Stimulated activated CD4-positive, alpha-beta T cell treated with anti-CD3 and anti-CD28 coated beads, TNF-alpha, amount 100 ng/mL, for 48 hours (primary cell): ENCODE data around the gene CDK6.
A peak's percentile ranks its signal among the peaks of the same experiment; 100 is the strongest.
"Not testable (repeated sequence)": the region's sequence is repeated elsewhere in the genome, so short reads cannot be mapped to it uniquely, and the experiment has no call there.

Experiments used
- DNase-seq, 3 donors: peaks; one replicate each; pipeline ENCODE4 v3.0.0-alpha.2; 2020; ENCODE audit warnings: low read depth in 3 of 3

CDK6 gene

GRCh38 chr7:92623544-92623943, 212.8 kb downstream of the CDK6 start:
- no peak for DNase-seq

DNA sequence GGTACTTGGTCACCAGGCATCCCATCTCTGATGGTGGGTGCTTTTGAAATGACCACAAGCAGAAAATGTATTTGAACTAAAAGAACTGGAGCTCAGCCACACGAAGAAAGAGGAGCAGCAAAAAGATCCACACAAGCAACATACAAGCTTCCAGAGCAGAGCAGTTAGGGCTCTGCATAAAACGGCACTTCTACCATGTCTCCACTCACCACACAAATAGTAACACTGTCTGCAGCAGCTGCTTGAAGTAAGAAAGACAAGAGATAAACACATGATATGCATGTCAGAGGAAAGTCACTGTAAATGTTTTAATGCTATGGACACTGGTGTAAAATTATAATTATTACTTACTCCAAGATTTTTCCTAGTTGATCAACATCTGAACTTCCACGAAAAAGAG, 213.7 kb downstream of the CDK6 start:
- DNase-seq = no peak

DNA sequence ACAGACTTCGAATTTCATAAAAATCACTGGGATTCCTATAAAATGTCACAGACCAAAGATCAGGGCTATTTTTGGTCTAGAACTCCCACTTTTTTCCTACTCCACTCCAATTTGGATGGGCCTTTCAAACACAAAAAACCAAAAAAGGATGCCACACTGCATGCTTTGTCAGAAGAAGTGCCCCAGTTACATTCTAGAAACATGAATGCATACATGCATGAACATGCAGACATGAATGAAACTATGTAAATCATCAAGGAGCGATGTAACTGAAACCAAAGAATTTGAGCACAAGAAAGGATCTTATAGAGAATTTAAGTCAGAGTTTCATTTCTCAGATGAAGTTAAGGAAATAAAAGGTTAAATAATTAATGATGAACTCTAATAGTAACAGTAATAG, 214.3 kb downstream of the CDK6 start:
- no peak for DNase-seq

DNA sequence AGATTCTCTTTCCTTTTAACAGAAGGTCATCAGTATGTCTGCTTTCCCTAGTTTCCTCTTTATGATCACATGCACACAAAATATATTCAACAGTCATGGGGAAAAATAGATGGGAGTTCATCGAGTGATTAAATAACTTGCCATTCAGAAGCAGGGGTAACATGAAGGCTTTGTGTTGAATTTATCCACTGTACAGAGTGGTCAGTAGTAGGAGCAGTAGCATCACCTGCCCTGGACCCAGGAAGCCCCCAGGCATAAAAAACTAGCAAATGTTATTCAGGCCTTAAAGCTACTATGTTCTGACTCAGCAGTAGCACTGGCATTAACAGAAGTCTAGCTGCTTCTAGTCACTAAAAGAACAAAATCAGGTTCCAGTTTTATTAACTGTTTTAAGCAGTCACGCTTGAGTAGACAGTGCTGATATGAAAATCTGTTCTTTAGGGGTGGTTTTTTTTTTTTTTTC, 214.8 kb downstream of the CDK6 start:
- DNase-seq = no peak

DNA sequence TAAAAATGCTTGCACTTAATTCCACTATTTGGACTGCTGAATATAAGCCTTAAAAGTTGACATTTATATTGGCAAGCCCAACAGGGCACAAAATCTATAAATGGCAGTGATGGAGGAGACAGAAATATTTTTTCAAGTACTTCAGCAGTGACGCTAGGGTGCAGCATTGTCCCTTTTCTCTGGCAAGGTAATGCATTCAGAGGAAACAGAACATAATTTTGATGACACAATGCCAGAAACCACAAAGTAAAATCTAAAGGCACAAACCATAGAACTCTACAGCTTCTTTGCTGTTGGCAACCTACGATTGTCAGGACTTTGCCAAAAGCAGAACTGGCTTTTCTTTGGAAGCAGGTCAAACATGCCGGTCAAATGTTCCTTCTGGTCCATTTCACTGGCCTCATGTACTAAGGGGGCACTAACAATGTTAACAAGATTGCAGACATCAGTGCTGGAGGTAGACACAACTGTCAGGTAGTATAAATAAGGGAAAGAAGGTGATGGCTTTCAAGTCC, 215.3 kb downstream of the CDK6 start:
- DNase-seq = peak; percentile 53 to 70 (median 65)

- no peak for DNase-seq
Measured at GRCh38 chr7:92615861-92616260, 220.5 kb downstream of the CDK6 start.

- no peak for DNase-seq
Measured at GRCh38 chr7:92614660-92615174, 221.7 kb downstream of the CDK6 start.

- no peak for DNase-seq
Measured at GRCh38 chr7:92613720-92614119, 222.7 kb downstream of the CDK6 start.

GRCh38 chr7:92613214-92613613, 223.2 kb downstream of the CDK6 start:
- DNase-seq = no peak

GRCh38 chr7:92612501-92612900, 223.9 kb downstream of the CDK6 start:
- DNase-seq = no peak

- no peak for DNase-seq
Measured at GRCh38 chr7:92611735-92612134, 224.6 kb downstream of the CDK6 start.

DNA sequence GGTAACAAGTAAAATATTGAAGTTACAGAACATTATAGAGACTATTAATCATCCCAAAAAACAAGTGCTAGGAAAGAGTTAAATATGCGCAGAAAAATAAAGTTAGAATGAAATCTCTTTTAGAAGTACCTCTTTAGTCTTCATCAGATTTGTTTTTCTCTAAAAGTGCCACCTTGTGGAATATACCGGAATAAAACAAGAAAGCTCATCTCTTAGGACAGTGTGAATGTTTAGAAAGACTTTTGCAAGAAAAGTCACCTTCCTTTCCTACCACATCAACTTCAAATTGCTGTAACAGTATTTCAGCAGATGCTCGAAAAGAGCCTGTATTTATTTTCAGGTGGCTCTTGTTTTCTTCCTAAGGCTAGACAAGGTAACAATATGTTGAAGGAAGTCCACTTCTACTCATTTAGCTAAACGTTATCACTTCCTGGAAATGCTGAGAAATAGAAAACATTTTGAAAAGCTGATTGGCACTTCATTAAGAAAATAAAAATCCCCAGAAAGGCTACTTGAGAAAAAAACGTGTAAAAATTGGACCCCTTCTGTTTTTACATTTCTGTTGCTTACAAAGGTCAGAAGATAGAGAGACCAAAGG, 226.4 kb downstream of the CDK6 start:
- no peak for DNase-seq

DNA sequence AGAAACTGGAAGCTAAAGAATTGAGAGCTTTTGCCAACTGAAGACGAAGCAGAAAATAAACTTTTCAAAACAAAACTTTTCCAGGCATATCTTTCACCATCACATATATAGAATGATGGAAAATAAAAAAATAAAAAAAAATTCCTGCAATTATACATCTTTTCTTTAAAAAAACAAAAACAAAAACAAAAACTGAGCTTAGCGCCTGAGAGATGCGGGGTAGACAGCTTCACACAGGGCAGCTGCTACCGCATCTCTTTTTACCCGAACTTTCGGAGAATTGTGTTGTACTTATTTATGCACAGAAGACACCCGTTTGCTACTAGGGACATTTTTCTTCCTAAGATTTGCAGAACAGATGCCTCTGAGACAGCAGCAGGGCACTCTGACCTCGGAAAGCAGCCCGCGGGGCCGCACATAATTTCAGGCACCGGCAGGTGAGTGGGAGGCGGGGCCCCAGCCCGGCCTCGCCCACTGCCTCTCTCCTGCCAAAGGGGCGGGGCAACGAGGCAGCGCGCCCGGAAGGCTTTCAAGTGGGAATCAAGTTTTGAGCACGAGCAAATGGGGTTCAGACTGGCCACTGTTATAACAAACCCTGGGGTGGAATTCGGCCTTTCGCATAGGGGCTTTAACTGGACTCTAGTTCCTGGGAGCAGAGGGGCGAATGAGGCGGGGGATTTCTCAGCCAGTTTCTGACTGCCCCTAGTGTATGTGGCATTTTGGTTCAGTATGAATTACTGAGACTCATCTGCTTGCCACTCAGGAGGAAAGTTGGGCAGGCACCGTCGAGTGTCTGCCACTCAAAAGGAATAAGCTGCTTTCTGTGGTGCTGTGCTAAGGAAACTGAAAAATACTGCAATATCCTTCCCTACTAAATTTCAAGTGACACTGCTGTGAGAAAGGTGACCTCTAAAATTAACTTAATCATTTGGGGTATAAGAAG, 227.7 kb downstream of the CDK6 start:
- no peak for DNase-seq

DNA sequence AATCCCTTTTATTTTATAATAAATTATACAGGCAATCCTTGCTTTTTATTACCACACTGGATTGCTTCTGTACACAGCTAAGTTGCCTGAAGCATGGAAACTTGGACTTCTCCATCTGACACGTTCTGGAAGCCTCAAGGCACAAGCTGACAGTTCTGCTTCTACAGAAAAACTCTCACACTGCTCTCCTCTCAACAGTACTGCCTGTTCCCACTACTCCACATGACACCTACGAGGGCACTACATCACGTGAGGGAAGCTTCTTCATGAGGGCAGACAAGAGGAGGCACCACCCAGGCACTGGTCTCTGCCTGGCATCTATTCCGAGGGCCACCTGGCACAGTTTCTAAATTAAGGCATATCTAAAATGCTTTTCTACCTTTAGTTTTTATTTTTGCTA, 229.4 kb downstream of the CDK6 start:
- DNase-seq = no peak

DNA sequence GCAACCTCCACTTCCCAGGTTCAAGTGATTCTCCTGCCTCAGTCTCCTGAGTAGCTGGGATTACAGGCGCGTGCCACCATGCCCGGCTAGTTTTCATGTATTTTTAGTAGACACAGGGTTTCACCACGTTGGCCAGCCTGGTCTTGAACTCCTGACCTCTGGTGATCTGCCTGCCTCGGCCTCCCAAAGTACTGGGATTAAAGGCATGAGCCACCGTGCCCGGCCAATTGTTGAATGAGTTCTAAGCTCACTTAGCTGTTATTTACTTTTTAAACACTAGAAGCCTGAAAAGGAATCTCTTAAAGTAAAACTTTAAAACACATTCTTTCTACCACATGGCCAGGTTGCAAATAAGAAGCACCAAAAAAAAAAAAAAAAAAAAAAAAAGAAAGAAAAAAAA, 231.9 kb downstream of the CDK6 start:
- not testable (repeated sequence) for DNase-seq

DNA sequence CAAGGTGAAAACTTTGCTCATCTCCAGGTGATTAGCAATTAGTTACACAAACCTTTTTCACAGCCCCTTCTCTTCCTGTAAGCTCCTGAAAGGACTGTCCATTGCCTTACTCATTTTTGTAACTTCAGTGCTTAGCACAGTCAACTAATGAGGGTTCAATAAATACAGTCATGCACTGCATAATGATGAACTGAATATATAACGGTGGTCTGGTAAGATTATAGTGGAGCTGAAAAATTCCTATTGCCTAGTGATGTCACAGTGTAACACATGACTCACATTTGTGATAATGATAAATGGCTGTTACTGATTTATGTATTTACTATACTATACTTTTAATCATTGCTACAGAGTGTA, 233.3 kb downstream of the CDK6 start:
- DNase-seq = no peak

GRCh38 chr7:92602352-92603088, 233.9 kb downstream of the CDK6 start:
- DNase-seq = no peak

- DNase-seq = no peak
Measured at GRCh38 chr7:92598310-92598981, 237.9 kb downstream of the CDK6 start.

GRCh38 chr7:92595281-92595680, 241.1 kb downstream of the CDK6 start:
- no peak for DNase-seq

DNA sequence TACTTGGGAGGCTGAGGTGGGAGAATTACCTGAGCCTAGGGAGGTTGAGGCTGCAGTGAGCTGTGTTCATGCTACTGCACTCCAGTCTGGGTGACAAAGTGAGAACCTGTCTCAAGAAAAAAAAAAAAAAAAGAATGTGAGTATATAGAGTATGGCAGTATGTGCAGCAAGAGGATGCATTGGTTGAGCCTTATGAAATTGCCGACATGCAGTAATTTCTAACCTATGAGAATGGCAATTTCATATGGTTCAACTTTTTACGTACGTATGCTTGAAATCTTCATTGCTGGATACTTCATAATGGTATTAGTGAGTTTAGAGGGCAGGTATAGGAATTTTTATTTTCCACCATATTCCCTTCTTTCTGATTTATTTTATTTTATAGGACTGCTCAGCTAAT, 241.6 kb downstream of the CDK6 start:
- DNase-seq = no peak

- no peak for DNase-seq
Measured at GRCh38 chr7:92590711-92591310, 245.6 kb downstream of the CDK6 start.
